GM12878 (cell line): ENCODE data around the gene ALDH18A1. TPM values are rescaled to one million over a fixed set of nuclear protein-coding genes. Genes with fewer than 3 reads are reported as not detected.

ENCODE experiments used
- ATAC-seq: fragments of 200-7000 bp; cut with Tn5 transposase; 3 replicates; pipeline ENCODE4 v1.9.1; 2020; ENCODE audit warnings: mild to moderate bottlenecking, moderate library complexity
- BruUV-seq: library from RNA; stranded (reverse); fragments of 400-500 nt; replicated peaks from 2 replicates; lab custom pipeline; 2021; lab: Mats Ljungman, UMichigan
- CTCF ChIA-PET: fragments of 300-600 bp; sonication (Branson Sonifier 250); formaldehyde crosslinking; extraction: SDS; loops from one replicate; lab custom pipeline; 2021; ENCODE audit warnings: inconsistent platforms; lab: Yijun Ruan, JAX
- POLR2A ChIA-PET: fragments of 350-600 bp; formaldehyde crosslinking; extraction: SDS; loops from one replicate; lab custom pipeline; 2021; ENCODE audit warnings: inconsistent platforms; lab: Charles Lee
- RAD21 ChIA-PET: fragments of 300-600 bp; sonication (Branson Sonifier 250); formaldehyde crosslinking; loops from one replicate; lab custom pipeline; 2023; ENCODE audit warnings: antibody characterized with exemption; ENCODE audit not compliant: unreplicated experiment; lab: Charles Lee
- SMC1A ChIA-PET: fragments of 300-600 bp; sonication (Branson Sonifier 250); formaldehyde crosslinking; loops from one replicate; lab custom pipeline; 2023; ENCODE audit not compliant: unreplicated experiment, uncharacterized antibody; lab: Charles Lee
- DNase-seq: peaks from one replicate; pipeline ENCODE4 v3.0.0-alpha.2; 2011; ENCODE audit warnings: low read depth, low spot score
- FAIRE-seq: peaks from 3 replicates; lab custom pipeline; 2011; peaks lifted over from hg19 to GRCh38; lab: Jason Lieb, UNC
- H2AFZ ChIP-seq: 2 replicates; pipeline ENCODE4 v1.6.0; 2011; ENCODE audit warnings: low read depth, low read length, control low read depth; ENCODE audit not compliant: control insufficient read depth
- H3K27ac ChIP-seq: 2 replicates; pipeline ENCODE4 v1.5.1; 2011; ENCODE audit warnings: control low read depth; ENCODE audit not compliant: control insufficient read depth, insufficient read depth
- H3K27me3 ChIP-seq, 2 experiments: replicated peaks in 1 of 2; 2 replicates each; pipeline versions ENCODE4 v1.6.0 to v1.6.1; 2011; ENCODE audit warnings: low read length in 1 of 2; ENCODE audit not compliant: control insufficient read depth in 2 of 2, insufficient read depth in 2 of 2
- H3K36me3 ChIP-seq, 2 experiments: 2 replicates each; pipeline ENCODE4 v1.5.1; 2011; ENCODE audit warnings: low read length in 1 of 2; ENCODE audit not compliant: control insufficient read depth in 2 of 2, insufficient read depth in 2 of 2
- H3K4me1 ChIP-seq: 2 replicates; pipeline ENCODE4 v1.6.1; 2011; ENCODE audit warnings: mild to moderate bottlenecking, low read length, moderate library complexity, mixed read lengths; ENCODE audit not compliant: control insufficient read depth, insufficient read depth
- H3K4me2 ChIP-seq: 2 replicates; pipeline ENCODE4 v1.6.0; 2011; ENCODE audit warnings: control low read depth; ENCODE audit not compliant: control insufficient read depth, insufficient read depth
- H3K4me3 ChIP-seq: fragments of 200-600 bp; sonication (generic); 2 replicates; pipeline ENCODE4 v1.5.1; 2016
- H3K79me2 ChIP-seq: 2 replicates; pipeline ENCODE4 v1.6.0; 2011; ENCODE audit warnings: low read length; ENCODE audit not compliant: control insufficient read depth, insufficient read depth
- H3K9ac ChIP-seq: 2 replicates; pipeline ENCODE4 v1.8.0; 2011; ENCODE audit warnings: low read length, control low read depth, mixed read lengths; ENCODE audit not compliant: control insufficient read depth, insufficient read depth
- H3K9me3 ChIP-seq: replicated peaks from 3 replicates; pipeline ENCODE4 v1.5.1; 2011; ENCODE audit warnings: mild to moderate bottlenecking, low read length; ENCODE audit not compliant: control insufficient read depth, insufficient read depth
- H4K20me1 ChIP-seq: 2 replicates; pipeline ENCODE4 v1.6.0; 2011; ENCODE audit not compliant: control insufficient read depth, insufficient read depth
- CBX3 ChIP-seq: fragments of 200-600 bp; sonication (generic); IDR thresholded peaks from 2 replicates; pipeline ENCODE4 v1.6.1; 2016; ENCODE audit warnings: low read depth, borderline replicate concordance
- CHD1 ChIP-seq: IDR thresholded peaks from 2 replicates; pipeline ENCODE4 v1.6.1; 2012; ENCODE audit warnings: low read depth, low read length, improper control_type of control experiment
- CREB1 ChIP-seq: IDR thresholded peaks from 2 replicates; pipeline ENCODE4 v1.6.1; 2012; ENCODE audit warnings: low read depth, mild to moderate bottlenecking, inconsistent platforms
- EED ChIP-seq: sonication (generic); IDR thresholded peaks from 2 replicates; pipeline ENCODE4 v1.6.1; 2016; ENCODE audit warnings: antibody characterized with exemption, low read depth
- FOXK2 ChIP-seq: fragments of 450-650 bp; IDR thresholded peaks from 2 replicates; pipeline ENCODE4 v1.6.1; 2017; ENCODE audit warnings: mild to moderate bottlenecking, moderate library complexity
- HDGF ChIP-seq: fragments of 450-650 bp; IDR thresholded peaks from 2 replicates; pipeline ENCODE4 v1.6.1; 2016; ENCODE audit warnings: antibody characterized with exemption
- JUNB ChIP-seq: IDR thresholded peaks from 2 replicates; pipeline ENCODE4 v1.6.1; 2016; ENCODE audit warnings: antibody characterized with exemption, mild to moderate bottlenecking
- KAT2A ChIP-seq: conservative IDR thresholded peaks from 2 replicates; pipeline ENCODE4 v1.6.1; 2011; ENCODE audit warnings: low read depth, low read length; ENCODE audit not compliant: control insufficient read depth
- MXI1 ChIP-seq: fragments of 150-350 bp; IDR thresholded peaks from 2 replicates; pipeline ENCODE4 v1.6.1; 2011; ENCODE audit warnings: low read depth, mild to moderate bottlenecking, inconsistent platforms, low read length, improper control_type of control experiment
- NR2C1 ChIP-seq: fragments of 450-650 bp; IDR thresholded peaks from 2 replicates; pipeline ENCODE4 v1.6.1; 2017; ENCODE audit warnings: antibody characterized with exemption, mild to moderate bottlenecking, moderate library complexity
- NRF1 ChIP-seq: conservative IDR thresholded peaks from 2 replicates; pipeline ENCODE4 v1.6.1; 2011; ENCODE audit warnings: mild to moderate bottlenecking, low read depth, low read length, improper control_type of control experiment
- POLR2A ChIP-seq: IDR thresholded peaks from 2 replicates; pipeline ENCODE4 v1.6.1; 2011; ENCODE audit warnings: low read depth, mild to moderate bottlenecking, low read length
- TCF3 ChIP-seq: IDR thresholded peaks from 2 replicates; pipeline ENCODE4 v1.6.1; 2012; ENCODE audit warnings: low read depth, mild to moderate bottlenecking, low read length, borderline replicate concordance; ENCODE audit not compliant: insufficient read depth
- YBX1 ChIP-seq: fragments of 450-650 bp; IDR thresholded peaks from 2 replicates; pipeline ENCODE4 v1.6.1; 2016; ENCODE audit warnings: antibody characterized with exemption
- ZNF207 ChIP-seq: fragments of 450-650 bp; IDR thresholded peaks from 2 replicates; pipeline ENCODE4 v1.6.1; 2014; ENCODE audit warnings: antibody characterized with exemption, mild to moderate bottlenecking, borderline replicate concordance
- ZSCAN29 ChIP-seq: fragments of 450-650 bp; IDR thresholded peaks from 2 replicates; pipeline ENCODE4 v1.6.1; 2017; ENCODE audit warnings: mild to moderate bottlenecking, moderate library complexity
- WGBS: methylation state at CpG from one replicate; pipeline ENCODE4 v1.1.6; 2016; ENCODE audit warnings: low lambda C conversion rate; ENCODE audit not compliant: insufficient replicate concordance, insufficient coverage; ENCODE audit errors: missing lambda C conversion rate; 5-methylcytosine and 5-hydroxymethylcytosine counted together
- in situ Hi-C: fragments of 300-500 bp; cut with MboI; formaldehyde crosslinking; loops from 9 replicates; pipeline ENCODE4 v1.14.3; 2018; ENCODE audit warnings: mixed read lengths
- intact Hi-C: fragments of 100-400 bp; cut with micrococcal nuclease; formaldehyde crosslinking; loops from one replicate; pipeline ENCODE4 v1.14.2; 2022; ENCODE audit not compliant: unreplicated experiment
- polyA plus RNA-seq, 11 experiments: library from polyadenylated mRNA; depleted of rRNA in 4 of 11; unstranded in 6 of 11; stranded (reverse) in 5 of 11; fragments of >200 nt; fragmentation: Nextera tagmentation in 4 of 11; fragmentation: Illumina TruSeq in 1 of 11; extraction: Ambion mirVana in 4 of 11; extraction: Trizol in 1 of 11; gene quantifications; 1 replicate in 1 of 11; 2 replicates in 10 of 11; pipeline versions ENCODE4 v1.2.1 to v1.2.3, GENCODE V29; 2011 to 2016; ENCODE audit warnings: inconsistent platforms in 2 of 11, missing spikeins in 2 of 11, low read depth in 1 of 11
- total RNA-seq, 4 experiments: library from RNA; depleted of rRNA in 3 of 4; stranded (reverse); fragments of >200 nt in 3 of 4; fragmentation: Illumina TruSeq in 1 of 4; extraction: Trizol in 1 of 4; gene quantifications; 2 replicates each; pipeline versions ENCODE4 v1.2.1 to v1.2.3, GENCODE V29; 2013 to 2021
- TF ChIP-seq, protein P1 (sequence below): fragments of 450-650 bp; formaldehyde crosslinking; IDR thresholded peaks from 2 replicates; pipeline ENCODE4 v1.4.0; 2020; ENCODE audit warnings: mild to moderate bottlenecking, moderate library complexity
- TF ChIP-seq, protein P2 (sequence below): fragments of 450-650 bp; IDR thresholded peaks from 2 replicates; pipeline ENCODE4 v1.6.1; 2017; ENCODE audit warnings: mild to moderate bottlenecking

ALDH18A1 gene
- total and polyA plus RNA-seq, 10 of the 15 experiments (the other 5 are each of a cell fraction or from before 2014, with no cell fraction given) = 24.3 to 118 (median 99.3) TPM

DNA sequence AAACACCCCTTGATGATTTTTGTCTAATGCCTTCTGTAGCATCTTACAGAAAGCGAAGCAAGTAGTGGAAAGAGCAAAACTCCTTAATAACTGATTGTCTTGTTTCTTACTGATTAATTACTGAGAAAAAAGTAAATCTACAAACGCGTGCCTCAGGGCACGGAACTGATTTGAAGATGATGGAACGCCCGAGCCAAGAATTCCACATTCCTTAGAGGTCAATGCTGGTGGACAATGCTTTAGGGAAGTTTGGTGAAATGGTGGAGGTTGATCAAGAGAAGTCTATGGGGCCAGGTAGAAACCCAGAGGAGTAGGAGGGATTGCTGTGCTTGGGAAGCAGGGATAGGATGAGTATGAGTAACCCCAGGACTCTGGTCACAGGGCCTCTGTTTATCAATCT, 90.4 kb downstream of the ALDH18A1 start:
- H3K9ac ChIP-seq = no peak overlapping the region
- TF ChIP-seq ZSCAN29 (no peak), CHD1 (no peak), NRF1 (no peak), YBX1 (no peak), POLR2A (no peak), MXI1 (no peak), NR2C1 (no peak), EED (no peak), FOXK2 (no peak), JUNB (no peak), ZNF207 (no peak), CREB1 (no peak), TCF3 (no peak), CBX3 (no peak), HDGF (no peak), KAT2A (no peak)
- TF ChIP-seq, protein P1, sequence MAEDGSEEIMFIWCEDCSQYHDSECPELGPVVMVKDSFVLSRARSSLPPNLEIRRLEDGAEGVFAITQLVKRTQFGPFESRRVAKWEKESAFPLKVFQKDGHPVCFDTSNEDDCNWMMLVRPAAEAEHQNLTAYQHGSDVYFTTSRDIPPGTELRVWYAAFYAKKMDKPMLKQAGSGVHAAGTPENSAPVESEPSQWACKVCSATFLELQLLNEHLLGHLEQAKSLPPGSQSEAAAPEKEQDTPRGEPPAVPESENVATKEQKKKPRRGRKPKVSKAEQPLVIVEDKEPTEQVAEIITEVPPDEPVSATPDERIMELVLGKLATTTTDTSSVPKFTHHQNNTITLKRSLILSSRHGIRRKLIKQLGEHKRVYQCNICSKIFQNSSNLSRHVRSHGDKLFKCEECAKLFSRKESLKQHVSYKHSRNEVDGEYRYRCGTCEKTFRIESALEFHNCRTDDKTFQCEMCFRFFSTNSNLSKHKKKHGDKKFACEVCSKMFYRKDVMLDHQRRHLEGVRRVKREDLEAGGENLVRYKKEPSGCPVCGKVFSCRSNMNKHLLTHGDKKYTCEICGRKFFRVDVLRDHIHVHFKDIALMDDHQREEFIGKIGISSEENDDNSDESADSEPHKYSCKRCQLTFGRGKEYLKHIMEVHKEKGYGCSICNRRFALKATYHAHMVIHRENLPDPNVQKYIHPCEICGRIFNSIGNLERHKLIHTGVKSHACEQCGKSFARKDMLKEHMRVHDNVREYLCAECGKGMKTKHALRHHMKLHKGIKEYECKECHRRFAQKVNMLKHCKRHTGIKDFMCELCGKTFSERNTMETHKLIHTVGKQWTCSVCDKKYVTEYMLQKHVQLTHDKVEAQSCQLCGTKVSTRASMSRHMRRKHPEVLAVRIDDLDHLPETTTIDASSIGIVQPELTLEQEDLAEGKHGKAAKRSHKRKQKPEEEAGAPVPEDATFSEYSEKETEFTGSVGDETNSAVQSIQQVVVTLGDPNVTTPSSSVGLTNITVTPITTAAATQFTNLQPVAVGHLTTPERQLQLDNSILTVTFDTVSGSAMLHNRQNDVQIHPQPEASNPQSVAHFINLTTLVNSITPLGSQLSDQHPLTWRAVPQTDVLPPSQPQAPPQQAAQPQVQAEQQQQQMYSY (CRISPR knock-in tag) = no peak
- TF ChIP-seq, protein P2, sequence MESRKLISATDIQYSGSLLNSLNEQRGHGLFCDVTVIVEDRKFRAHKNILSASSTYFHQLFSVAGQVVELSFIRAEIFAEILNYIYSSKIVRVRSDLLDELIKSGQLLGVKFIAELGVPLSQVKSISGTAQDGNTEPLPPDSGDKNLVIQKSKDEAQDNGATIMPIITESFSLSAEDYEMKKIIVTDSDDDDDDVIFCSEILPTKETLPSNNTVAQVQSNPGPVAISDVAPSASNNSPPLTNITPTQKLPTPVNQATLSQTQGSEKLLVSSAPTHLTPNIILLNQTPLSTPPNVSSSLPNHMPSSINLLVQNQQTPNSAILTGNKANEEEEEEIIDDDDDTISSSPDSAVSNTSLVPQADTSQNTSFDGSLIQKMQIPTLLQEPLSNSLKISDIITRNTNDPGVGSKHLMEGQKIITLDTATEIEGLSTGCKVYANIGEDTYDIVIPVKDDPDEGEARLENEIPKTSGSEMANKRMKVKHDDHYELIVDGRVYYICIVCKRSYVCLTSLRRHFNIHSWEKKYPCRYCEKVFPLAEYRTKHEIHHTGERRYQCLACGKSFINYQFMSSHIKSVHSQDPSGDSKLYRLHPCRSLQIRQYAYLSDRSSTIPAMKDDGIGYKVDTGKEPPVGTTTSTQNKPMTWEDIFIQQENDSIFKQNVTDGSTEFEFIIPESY = no peak
- POLR2A ChIA-PET = no interaction called here
- H3K4me3 ChIP-seq = no peak overlapping the region
- FAIRE-seq = no peak
- SMC1A ChIA-PET = no interaction called here
- intact Hi-C loops = no loop called here
- H2AFZ ChIP-seq = no peak overlapping the region
- no TSS peak for BruUV-seq
- H3K4me1 ChIP-seq = no peaks in the 10 kb centered on the region; the same call in 1 of the 2 replicates
- DNase-seq = no peak
- peaks cover 2% of the 10 kb centered on the region; the same call in 1 of the 2 replicates for H4K20me1 ChIP-seq
- H3K79me2 ChIP-seq = no peaks in the 10 kb centered on the region
- H3K36me3 ChIP-seq = no peaks in the 10 kb centered on the region
- no peaks in the 10 kb centered on the region for H3K9me3 ChIP-seq
- no peak overlapping the region for H3K4me2 ChIP-seq
- in situ Hi-C loops = no loop called here
- H3K27ac ChIP-seq = no peak overlapping the region
- RAD21 ChIA-PET = no interaction called here
- no peaks in the 10 kb centered on the region for H3K27me3 ChIP-seq
- 50% methylated on average over 6 of the region's 6 CpGs for whole genome bisulfite sequencing
- CTCF ChIA-PET = no interaction called here
- ATAC-seq = no peak
